Activated CD4-positive, alpha-beta T cell treated with anti-CD3 and anti-CD28 coated beads, Interleukin-2, amount 50 U/mL, for 4 hours (primary cell): Measurements from ENCODE around the gene FAM168B.
"Not testable (repeated sequence)": the region's sequence is repeated elsewhere in the genome, so short reads cannot be mapped to it uniquely, and the experiment has no call there.

ENCODE experiments used
- DNase-seq, 2 experiments: peaks; one replicate each; pipeline ENCODE4 v3.0.0-alpha.2; 2020

Gene FAM168B, protein sequence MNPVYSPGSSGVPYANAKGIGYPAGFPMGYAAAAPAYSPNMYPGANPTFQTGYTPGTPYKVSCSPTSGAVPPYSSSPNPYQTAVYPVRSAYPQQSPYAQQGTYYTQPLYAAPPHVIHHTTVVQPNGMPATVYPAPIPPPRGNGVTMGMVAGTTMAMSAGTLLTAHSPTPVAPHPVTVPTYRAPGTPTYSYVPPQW

DNA sequence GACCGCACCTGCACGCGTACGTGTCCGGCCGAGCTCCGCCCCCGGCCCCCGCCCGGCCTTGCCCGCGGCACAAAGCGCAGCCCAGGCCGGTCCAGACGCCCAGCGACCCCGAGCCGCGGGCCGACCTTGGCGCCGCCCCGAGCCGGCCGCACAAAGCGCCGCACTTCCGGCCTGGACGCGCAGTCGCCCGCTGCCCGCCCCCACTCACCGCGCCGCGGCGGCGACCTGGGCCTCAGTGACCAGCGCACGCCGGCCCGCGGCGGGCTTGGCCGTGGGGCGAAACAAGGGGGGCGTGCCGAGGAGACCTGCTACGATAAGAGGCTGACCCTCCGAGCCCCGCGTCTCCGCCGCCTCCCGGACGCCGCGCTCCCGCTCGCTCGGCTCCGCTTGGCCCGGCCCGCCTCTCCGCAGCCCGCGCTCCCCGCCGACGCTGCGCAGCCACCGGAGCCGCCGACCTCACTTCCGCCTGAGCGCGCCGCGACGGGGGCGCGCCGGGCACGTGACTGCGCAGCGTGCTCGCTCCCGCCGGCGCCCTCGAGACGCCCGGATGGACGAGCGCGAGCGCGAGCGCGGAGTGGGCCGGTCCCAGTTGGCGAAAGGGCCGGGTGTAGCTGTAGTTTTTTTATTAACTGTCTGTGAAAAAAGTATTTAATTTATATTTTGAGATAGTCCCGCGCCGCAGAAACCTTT lies at the start of gene FAM168B:
Gene FAM168B, minus strand, starts transcription at position 455 of the 690 bp plus-strand sequence. CDS start 10,814 bp downstream, outside the sequence.
- DNase-seq = peak; percentile 80 to 81

- DNase-seq = no peak
Measured at GRCh38 chr2:131142849-131143248, 49.6 kb upstream of the FAM168B start.

DNA sequence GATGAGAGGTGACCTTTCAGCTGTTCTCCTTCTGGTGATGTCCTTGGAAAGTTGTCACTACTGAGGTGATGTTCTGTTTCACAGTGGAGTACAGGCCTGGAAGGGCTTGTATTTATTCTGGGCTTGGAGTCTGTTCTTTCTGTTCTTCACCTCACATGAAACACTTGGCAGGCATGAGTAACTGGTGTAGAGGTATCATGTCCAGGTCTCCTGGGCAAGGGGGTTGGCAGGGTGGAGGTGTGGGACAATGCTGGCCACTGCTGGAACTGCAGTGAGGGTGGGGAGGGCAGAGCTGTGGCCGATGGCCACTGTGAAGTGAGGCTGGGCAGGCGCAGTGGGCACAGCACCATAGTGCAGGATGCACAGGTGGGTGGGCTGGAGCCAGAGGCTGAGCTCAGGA lies 47.3 kb upstream of the FAM168B start:
- no peak for DNase-seq

- no peak for DNase-seq
Measured at GRCh38 chr2:131132729-131133128, 39.5 kb upstream of the FAM168B start.

GRCh38 chr2:131130298-131130596 lies 37.0 kb upstream of the FAM168B start:
- DNase-seq = no peak

GRCh38 chr2:131127981-131128380 lies 34.7 kb upstream of the FAM168B start:
- DNase-seq = no peak

DNA sequence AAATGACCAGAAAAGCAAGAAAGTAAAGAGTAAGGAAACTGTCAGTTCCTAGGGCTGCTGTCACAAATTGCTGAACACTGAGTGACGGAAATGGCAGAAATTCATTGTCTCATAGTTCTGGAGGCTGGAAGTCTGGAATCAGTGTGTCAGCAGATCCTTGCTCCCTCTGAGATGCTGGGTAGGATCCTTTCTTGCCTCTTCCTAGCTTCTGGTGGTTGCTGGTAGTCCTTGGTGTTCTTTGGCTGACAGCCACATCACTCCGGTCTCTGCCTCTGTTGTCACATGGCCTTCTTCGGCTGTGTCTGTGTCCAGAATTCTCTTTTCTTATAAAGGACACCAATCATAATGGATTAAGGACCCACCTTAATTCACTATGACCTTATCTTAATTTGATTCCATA lies 33.8 kb upstream of the FAM168B start:
- DNase-seq = no peak

DNA sequence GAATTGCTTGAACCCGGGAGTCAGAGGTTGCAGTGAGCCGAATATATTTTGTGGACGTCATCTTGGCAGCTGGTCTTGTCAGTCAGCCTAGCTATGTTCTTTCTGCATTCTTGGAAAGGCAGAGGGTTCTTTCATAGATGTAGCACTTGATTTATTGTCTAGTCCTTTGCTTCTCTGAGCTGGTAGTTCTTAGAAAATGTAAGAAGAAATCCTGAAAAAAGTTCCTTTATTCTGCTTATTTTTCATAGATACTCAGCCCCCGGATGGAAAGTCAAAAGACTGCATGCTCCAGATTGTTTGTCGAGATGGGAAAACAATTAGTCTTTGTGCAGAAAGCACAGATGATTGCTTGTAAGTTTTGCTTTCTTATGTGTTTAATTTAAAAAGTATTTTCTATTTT lies 33.2 kb upstream of the FAM168B start:
- DNase-seq = no peak

DNA sequence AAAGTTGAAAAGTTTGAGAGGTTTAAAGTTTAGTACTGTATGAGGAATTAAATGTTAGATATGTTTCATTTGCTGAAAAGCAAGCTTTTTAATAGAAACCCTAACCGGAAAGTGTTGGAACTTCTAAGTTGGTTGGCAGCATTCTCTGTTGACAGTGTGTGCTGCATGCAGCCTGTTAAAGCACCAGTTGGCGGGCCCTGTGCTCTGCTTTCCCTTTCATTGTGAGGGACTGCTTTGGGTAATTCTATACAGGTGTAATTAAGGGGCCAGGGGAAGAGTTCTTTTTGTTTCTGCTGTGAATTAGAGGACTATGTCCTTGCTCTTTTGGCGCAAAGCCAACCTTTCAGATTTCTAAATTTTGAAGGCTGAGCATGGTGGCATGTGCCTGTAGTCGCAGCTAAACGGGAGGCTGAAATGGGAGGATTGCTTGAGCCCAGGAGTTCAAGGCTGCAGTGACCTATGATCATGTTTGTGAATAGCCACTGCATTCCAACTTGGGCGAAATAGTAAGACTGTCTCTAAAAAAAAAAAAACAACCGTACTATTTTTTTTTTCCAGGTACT lies 32.0 kb upstream of the FAM168B start:
- DNase-seq = no peak

GRCh38 chr2:131123192-131123591 lies 29.9 kb upstream of the FAM168B start:
- DNase-seq = no peak

GRCh38 chr2:131122496-131122895 lies 29.2 kb upstream of the FAM168B start:
- DNase-seq = no peak

- no peak for DNase-seq
Measured at GRCh38 chr2:131121464-131121863, 28.2 kb upstream of the FAM168B start.

- DNase-seq = no peak
Measured at GRCh38 chr2:131120815-131121317, 27.6 kb upstream of the FAM168B start.

GRCh38 chr2:131115752-131116151 lies 22.5 kb upstream of the FAM168B start:
- no peak for DNase-seq

DNA sequence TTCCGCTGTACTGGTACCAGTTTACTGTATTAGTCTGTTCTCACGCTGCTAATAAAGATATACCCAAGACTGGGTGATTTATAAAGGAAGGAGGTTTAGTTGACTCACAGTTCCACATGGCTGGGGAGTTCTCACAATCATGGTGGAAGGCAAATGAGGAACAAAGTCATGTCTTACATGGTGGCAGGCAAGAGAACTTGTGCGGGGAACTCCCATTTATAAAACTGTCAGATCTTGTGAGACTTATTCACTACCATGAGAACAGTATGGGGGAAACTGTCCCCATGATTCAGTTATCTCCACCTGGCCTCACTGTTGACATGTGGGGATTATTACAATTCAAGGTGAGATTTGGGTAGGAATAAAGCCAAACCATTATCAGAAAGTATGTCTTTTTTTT lies 21.7 kb upstream of the FAM168B start:
- DNase-seq = not testable (repeated sequence)

GRCh38 chr2:131113566-131114227 lies 20.4 kb upstream of the FAM168B start:
- no peak for DNase-seq

DNA sequence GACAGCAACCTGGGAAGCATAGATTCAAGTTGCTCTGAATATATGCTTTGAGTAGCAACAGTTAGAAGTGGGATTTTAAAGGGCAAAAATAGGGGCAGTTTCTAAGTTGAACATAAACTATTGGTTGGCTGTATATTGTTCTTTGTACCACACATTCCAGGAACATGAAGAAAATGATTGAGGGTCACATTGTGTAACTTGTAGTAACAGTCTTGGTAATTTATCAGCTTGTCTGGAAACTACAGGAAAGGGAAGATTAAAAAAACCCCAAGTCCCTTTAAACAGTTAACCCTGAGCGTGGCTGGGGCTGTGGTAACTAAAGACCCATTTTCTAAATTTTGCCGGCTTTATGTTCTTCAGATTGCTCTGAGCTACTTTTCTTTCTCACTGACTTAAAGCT lies 19.3 kb upstream of the FAM168B start:
- DNase-seq = no peak

DNA sequence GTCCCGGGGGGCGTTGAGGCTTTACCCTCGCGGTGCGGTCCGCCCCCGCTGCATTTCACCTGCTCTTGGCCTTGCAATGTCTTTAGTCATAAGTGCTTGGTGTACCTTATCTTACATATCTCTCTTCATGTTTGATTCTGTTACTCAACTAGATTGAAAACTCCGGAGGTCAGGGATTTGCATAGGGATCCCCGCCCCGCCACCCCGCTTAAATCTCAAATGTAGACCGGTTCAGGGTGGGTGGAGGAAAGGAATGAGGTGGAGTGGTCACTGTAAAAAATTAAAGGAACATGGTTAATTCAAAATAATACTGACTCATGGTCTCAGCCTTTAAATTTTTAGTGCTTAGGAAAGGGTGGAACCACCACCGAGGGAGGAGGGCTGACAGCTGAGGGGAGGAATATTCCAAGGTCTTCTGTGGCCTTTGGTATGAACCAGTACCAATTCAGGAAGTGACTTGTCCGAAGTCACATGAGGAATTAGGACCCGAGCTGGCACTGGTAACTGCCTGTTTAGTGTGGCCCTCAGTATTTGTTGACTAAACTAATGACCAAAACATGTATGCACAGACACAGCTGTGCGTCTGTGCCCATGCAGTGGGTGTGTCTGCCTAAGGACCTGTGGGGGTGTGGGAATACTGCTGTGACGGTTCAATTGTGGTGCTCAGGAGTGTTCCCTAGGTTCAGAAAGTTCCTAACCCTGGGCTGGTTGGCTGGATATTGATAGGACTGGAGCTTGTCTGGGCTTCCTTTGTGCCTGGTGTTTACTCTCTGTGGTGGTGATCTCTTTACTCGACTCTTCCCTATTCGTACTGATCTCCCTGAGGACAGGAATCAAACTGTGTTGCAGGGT lies 12.9 kb upstream of the FAM168B start:
- peak; percentile 48 to 53 for DNase-seq

DNA sequence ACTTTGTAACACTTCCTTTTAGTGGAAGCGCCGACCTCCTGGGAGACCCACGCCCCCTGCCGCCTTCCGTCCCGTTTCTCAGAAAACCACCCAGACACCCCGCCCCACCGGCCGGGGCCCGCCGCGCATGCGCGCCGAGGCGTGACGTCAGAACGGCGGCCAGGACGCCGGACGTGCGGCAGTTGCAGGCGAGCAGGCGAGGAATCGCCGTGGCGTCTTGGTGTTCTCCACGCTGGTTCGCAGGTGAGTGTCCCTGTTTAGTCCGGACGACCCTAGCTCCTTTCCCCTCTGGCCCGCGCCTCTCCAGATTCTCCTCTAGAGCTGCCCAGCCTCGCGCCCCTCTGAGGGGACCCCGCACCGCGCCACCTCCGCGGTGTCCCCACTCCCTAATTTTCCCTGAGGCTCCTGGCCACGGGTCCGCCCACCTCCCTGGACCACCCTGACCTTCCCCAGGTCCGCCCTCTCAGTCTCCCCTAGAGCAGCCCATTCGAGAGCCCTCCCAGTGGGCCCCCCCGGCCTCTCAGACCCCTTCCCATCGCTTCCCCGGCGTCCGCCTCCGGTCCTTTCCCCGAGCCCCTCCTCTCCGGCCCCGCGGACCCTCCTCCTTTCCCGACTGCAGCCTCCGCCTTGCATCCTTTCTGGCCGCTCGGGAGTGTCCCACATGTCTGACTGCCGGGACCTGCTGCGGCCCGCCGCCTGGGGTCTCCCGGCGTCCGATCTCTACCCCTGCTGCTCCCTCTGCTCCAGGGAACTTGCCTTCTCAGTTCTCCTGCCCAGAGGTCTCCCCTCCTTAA lies 12.1 kb upstream of the FAM168B start, which contains the start of gene PLEKHB2:
Gene PLEKHB2, plus strand, starts transcription at position 181 of the 794 bp plus-strand sequence. CDS start 15,606 bp downstream, outside the sequence.
- DNase-seq = peak; percentile 86 to 87

DNA sequence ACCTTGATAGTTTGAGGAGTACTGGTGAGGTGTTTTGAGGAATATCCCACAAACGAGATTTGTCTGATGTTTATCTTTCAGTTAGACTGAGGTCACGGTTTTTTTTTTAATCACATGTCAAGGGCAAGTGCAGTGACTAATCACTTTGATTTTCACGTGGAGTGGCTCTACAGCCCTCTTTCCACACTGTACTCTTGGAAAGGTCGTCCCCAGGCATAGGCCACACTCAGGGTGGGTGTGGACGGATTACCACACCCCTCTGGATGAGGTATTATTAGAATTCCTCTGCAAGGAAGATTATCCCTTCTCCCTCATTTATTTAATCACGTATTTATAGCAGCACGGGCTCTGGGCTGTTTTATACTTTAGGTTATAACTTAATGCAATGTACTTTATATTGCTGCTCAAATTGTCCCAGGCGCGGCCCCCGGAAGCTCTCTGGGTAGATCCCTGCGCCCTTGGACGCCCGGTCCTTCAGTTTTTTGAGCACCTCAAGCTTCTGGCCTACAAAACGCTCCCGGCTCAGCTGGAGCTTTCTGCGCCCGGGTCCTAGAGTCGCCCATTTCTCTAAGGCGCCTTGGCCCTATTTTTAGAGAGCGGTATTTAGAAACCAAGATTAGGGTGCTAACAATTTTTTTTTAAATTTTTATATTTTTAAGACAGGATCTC lies 11.4 kb upstream of the FAM168B start:
- peak; percentile 35 to 37 for DNase-seq

DNA sequence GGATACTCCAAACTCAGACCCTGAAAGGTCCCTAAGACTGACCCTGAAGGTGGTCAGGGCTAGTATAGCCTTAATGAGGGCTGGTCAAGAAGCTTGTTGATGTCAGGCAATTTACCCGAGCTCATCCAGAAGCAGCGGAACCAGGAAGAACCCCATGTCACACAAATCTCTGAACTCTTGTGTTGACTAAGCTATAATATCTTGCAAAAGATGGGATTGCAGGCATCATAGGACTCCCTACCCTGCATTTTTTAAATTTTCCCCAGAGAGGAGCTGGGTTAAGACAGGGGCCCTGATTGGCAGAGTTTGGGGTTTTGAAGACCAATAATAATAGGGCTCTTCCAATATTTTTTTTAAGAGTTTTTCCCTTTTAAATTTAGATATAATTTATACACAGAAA lies 9.9 kb upstream of the FAM168B start:
- no peak for DNase-seq
